ENCODE results near the gene WIPF1.
"Not testable (repeated sequence)": the region's sequence is repeated elsewhere in the genome, so short reads cannot be mapped to it uniquely, and the experiment has no call there.

WIPF1 gene

DNA sequence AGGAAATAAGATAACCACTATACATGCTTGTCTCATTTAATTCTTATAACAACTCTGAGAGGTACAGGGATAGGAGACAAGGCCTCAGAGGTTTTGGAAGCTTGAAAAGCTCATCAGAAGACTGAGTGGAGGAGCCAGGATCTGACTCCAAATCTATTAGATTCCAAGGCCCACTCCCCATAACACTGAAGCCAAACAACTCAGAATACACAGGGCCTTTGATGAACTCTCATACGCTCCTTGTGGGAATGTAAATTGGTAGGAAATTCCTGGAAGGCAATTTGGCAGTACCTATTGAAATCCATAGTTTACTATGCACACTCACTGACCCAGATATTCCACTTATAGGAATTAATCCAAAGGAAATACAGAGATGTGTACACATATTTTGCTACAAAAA, 27.9 kb downstream of the WIPF1 start:
- no peak for DNase-seq

DNA sequence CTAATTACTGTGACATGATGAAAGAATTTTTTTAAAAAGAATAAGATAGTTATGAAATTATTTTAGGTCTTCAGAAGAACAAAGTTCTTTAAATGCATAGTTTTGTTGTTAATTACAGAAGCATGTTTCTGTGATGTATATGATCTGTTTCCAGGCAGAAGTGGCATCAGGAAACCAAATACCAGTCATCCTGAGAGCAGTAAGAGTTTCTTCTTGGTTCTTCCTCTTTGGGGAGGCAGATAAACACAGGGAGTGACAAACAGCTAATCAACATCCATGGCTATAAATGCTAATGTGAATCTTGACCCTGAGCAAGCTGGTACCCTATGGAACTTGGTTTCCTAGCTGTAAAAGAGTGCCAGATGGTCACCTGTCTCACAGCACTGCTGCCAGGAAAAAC, 29.2 kb downstream of the WIPF1 start:
- no peak for DNase-seq

DNA sequence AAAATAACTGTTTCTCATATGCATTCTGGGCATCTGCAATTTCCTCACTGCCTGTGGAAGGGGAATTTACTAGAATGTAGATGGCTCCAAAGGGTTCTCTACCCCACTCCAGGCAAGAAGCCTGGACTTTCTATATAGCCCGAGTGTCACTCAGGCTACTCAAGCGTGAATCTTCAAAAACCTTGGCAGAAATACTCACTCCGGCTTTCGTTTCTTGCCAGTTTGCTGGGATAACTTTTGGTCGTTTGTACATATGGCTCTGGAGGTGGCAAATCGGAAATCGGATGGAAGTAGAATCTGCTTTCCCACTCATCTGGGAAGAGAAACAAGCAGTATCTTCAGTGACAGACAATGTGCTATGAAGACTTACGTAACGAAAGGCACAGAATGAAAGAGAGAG, 30.7 kb downstream of the WIPF1 start:
- no peak for DNase-seq

DNA sequence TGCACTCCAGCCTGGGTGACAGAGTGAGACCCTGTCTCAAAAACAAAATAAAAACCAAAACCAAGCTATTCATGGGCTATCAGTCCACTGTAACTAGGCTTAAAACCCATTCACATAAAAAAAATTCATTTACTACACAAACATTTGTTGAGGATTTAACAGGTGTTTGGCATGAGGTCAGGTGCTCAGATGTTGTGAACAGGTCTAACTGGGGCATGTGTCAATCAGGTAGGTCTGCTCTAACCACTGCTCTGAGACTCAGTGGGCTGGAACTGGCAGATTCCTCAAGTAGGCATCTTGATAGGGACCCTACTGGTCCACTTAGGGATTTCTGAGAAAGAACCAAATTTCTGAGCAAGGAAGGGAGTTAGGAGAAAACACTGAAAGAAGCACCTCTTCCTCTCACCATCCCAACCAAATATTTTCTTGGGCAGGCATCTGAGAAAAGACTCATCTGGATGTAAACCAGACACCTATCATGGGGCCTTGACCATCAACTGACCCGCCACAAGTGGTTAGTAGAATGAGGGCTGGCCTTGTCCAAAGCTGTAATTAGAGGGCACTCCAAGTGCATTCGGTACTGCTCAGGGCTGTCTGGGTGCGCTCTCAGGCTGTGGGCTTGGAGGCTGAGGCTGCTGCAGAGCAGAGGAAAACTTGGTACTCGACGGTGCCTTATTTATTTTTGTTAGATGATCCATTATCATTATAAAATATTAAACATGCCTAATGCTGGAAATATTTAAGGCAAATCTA, 33.9 kb downstream of the WIPF1 start:
- DNase-seq: no peak

GRCh38 chr2:174561972-174562370, 35.6 kb downstream of the WIPF1 start:
- no peak for DNase-seq

GRCh38 chr2:174561283-174561971, 36.2 kb downstream of the WIPF1 start:
- no peak for DNase-seq

DNA sequence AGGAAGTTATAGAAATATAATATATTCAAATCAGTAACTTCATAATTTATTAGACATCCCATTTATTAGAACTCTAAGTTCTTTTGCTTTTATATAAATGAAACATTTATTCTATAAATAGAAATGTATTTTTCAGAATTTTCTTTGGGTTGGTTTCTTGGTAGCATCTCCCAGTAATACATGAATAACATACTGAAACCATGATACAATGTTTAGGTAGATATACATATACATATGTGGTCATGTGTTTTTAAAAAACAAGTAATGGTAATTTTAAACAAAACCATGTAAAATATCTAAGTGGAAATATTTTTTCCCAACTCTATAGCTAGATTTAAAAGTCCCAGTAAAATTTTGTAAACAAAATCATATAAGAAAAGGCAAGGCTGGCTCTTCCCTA, 36.9 kb downstream of the WIPF1 start:
- no peak for DNase-seq

DNA sequence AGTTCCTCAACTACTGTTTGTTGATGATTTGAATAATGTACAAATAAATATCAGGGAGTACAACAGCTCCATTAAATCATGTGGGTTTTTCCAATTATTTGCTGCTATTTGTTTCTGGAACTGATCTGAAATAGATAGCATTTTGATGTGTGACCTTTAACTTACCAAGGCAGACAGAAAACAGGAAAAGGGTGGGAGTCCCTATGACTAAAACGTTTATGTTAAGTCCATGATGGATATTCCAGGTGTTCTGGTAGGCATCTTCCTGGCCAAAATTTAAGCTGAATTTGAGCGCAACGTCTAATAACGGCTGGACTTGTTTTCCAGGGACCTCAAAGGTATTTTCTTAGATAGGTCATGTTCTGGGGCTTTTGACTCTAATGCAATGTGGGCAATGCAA, 41.6 kb downstream of the WIPF1 start:
- DNase-seq: no peak

DNA sequence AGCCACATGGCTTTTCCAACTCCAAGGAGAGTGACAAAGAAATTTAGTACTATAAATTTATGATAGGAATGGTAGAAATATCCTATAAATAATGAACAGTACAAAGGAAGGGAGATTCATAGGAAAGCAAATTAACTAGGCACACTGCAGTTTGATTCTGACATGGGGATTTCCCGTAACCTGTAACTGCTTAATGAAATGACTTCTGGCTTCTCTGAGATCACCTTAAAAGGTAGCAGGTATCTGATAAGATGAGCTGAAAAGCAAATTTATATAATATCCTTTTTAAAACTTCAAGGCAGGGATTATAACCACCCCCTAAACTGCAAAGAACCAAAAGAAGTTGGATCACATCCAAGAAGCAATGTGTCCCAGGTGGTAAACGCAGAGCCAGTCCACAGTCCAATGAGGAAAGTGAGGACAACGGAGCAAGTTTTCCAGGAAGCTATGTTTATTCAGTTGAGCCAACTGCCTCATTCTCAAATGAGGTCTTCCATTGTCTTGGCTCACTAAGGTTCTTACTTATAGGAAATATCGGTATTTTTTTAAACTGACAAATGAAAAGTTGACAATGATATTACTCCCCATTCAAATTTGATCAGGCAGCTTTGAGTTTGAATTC, 43.0 kb downstream of the WIPF1 start:
- no peak for DNase-seq

DNA sequence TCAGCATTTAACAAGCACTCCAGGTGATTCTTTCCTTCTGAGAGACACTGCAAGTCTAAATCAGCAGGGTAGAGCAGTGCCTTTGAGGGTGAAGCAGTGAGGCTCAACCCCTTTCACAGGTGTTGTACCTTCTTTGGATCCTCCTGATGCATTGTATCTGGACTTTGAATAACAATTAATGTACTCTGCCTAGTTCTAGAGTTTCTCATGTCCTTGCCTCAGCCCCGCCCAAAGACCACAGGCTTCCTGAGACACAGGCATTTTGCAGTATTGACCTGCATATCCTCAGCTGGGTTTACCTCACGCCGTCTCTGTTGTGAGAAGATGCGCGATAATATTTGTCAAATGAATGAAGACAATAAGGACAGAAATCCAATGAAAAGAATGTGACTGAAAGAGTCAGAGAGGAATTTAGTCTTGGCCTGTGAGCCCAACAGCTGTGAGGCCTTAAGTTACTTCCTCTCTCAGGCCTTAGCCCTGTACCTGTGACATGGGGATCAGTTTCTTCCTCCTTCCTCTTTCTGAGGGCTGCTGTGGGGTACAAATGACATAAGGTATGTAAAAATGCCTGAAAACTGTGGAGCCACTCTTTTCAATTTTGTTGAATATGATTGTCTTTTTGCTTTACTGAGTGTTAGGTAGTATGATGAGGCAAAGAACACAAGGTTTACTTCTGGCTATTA, 43.7 kb downstream of the WIPF1 start:
- no peak for DNase-seq

- no peak for DNase-seq
These were observed 44.7 kb downstream of the WIPF1 start for GRCh38 chr2:174552880-174553279.

DNA sequence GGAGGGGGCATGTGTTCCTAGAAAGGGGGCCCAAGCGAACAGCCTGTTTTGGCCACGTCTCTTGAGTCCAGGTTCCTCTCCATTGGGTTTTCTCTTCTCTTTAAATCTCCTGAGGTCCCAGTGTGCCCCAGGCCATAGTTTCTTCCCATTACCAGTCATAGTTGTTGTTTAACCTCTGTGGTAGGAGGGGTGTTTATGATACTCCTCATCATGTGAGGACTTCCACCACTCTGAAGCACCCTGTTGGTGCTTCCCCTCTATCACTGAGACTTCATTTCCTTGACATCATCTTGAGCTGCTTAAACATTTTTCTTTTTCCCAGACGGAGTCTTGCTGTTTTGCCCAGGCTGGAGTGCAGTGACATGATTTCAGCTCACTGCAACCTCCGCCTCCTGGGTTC, 45.9 kb downstream of the WIPF1 start:
- DNase-seq: no peak

DNA sequence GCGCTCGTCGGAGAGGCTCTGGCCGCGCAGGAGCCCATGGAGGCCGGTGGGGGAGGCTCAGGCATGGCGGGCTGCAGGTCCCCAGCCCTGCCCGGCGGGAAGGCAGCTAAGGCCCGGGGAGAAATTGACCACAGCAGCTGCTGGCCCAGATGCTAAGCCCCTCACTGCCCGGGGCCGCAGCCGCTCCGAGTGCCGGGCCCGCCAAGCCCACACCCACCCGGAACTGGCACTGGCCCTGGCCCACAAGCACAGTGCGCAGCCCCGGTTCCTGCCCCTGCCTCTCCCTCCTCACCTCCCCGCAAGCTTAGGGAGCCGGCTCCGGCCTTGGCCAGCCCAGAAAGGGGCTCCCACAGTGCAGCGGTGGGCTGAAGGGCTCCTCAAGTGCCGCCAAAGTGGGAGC, 49.0 kb downstream of the WIPF1 start:
- DNase-seq: not testable (repeated sequence)

DNA sequence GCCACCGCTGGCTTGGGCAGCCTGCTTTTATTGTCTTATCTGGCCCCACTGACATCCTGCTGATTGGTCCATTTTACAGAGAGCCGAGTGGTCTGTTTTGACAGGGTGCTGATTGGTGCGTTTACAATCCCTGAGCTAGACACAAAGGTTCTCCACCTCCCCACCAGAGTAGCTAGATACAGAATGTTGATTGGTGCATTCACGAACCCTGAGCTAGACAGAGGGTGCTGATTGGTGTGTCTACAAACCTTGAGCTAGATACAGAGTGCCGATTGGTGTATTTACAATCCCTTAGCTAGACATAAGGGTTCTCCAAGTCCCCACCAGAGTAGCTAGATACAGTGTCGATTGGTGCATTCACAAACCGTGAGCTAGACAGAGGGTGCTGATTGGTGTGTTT, 49.6 kb downstream of the WIPF1 start:
- DNase-seq: not testable (repeated sequence)

GRCh38 chr2:174546519-174547506, 50.8 kb downstream of the WIPF1 start:
- DNase-seq: no peak

- no peak for DNase-seq
These were observed 52.4 kb downstream of the WIPF1 start for GRCh38 chr2:174545240-174545639.

- DNase-seq: no peak
These were observed 52.8 kb downstream of the WIPF1 start for GRCh38 chr2:174544802-174545201.

GRCh38 chr2:174544156-174544555, 53.4 kb downstream of the WIPF1 start:
- no peak for DNase-seq

GRCh38 chr2:174540893-174541292, 56.7 kb downstream of the WIPF1 start:
- no peak for DNase-seq

DNA sequence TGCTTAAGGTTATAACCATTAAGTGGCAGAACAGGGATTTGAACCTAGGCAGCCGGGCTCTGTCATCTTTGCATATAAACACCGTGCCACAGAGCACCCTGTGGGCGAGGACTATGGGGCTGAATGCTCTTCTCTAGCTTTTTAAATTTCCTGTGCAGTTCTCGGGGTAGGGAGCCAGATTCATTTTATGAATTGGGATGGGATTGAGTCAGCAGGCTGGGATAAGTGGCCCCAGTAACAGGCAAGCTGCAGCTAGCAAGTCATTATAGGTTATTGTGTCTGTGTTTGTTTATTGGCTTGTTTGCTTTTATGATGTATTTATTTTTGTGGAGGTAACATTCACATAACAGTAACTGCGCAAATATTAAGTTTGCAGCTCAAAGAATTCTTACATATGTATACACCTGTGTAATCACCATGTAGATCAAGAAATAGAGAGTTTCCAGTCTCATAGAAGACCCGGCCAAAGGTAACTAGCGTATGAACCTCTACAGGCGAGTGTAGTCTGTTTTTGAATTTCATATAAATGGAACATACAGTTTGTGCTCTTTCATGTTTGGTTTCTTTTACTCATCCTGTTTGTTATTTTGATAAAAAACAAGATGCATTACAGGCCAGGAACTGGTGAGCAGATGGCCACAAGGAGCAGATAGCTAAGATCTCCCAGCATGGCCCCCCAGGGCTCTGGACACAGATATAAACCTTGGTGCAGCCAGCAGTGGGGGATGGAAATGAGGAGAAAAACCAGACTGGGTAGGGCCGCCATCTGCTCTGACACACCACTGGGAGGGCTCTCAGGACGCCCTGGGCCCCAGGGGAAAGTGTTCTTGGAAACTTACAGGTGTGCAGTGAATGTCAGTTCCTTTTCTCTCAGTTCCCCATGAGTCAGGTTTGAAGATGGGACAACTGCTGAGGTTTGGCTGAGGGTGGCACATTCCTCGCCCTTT, 61.6 kb downstream of the WIPF1 start:
- DNase-seq: no peak

GRCh38 chr2:174535083-174535482, 62.5 kb downstream of the WIPF1 start:
- no peak for DNase-seq

Data from effector CD8-positive, alpha-beta T cell (primary cell).